HEK293 (cell line): Measurements from ENCODE around the gene DEDD.

Experiments
- CTCF ChIA-PET: fragments of 350-600 bp; formaldehyde crosslinking; extraction: SDS; loops from one replicate; lab custom pipeline; 2021; ENCODE audit warnings: antibody characterized with exemption; lab: Yijun Ruan, JAX
- POLR2A ChIA-PET: fragments of 300-600 bp; formaldehyde crosslinking; extraction: SDS; loops from one replicate; lab custom pipeline; 2020; ENCODE audit warnings: antibody characterized with exemption, inconsistent platforms; lab: Yijun Ruan, JAX
- H3K27ac ChIP-seq: fragments of 200-500 bp; sonication (Bioruptor generic); 2 replicates; pipeline ENCODE4 v1.5.1; 2014; ENCODE audit warnings: low read depth, low read length, control low read depth, inconsistent platforms; ENCODE audit errors: extremely low read depth
- H3K36me3 ChIP-seq, 2 experiments: fragments of 200-500 bp in 1 of 2; sonication (Bioruptor generic) in 1 of 2; 1 replicate in 1 of 2; 2 replicates in 1 of 2; pipeline ENCODE4 v1.5.1; 2014 to 2017; ENCODE audit warnings: inconsistent platforms in 2 of 2, low read length in 2 of 2; ENCODE audit not compliant: control insufficient read depth in 2 of 2, insufficient read depth in 1 of 2
- H3K4me1 ChIP-seq: fragments of 200-500 bp; sonication (Bioruptor generic); 2 replicates; pipeline ENCODE4 v1.5.1; 2014; ENCODE audit warnings: mild to moderate bottlenecking, low read length, inconsistent platforms; ENCODE audit not compliant: control insufficient read depth, insufficient read depth
- H3K4me3 ChIP-seq: 2 replicates; pipeline ENCODE4 v1.5.1; 2011; ENCODE audit warnings: low read depth, mild to moderate bottlenecking, control low read depth, low read length, moderate library complexity
- H3K9me3 ChIP-seq: fragments of 200-500 bp; sonication (Bioruptor generic); 2 replicates; pipeline ENCODE4 v1.5.1; 2014; ENCODE audit warnings: low read depth, low read length, inconsistent platforms; ENCODE audit not compliant: control insufficient read depth, insufficient read depth
- GLI4 ChIP-seq: fragments of 450-650 bp; formaldehyde crosslinking; IDR thresholded peaks from 2 replicates; pipeline ENCODE4 v1.5.1; 2016; ENCODE audit warnings: missing biosample characterization, missing genetic modification characterization
- GLIS2 ChIP-seq: fragments of 450-650 bp; formaldehyde crosslinking; IDR thresholded peaks from 2 replicates; pipeline ENCODE4 v1.5.1; 2016; ENCODE audit warnings: missing biosample characterization, missing genetic modification characterization
- MEIS1 ChIP-seq: sonication (generic); formaldehyde crosslinking; IDR thresholded peaks from 2 replicates; pipeline ENCODE4 v1.8.1; 2022; ENCODE audit warnings: missing genetic modification reagents, mild to moderate bottlenecking, borderline replicate concordance
- PRDM6 ChIP-seq: fragments of 450-650 bp; formaldehyde crosslinking; IDR thresholded peaks from 2 replicates; pipeline ENCODE4 v1.5.1; 2017; ENCODE audit warnings: missing biosample characterization, missing genetic modification characterization
- YY2 ChIP-seq: fragments of 450-650 bp; formaldehyde crosslinking; IDR thresholded peaks from 2 replicates; pipeline ENCODE4 v1.5.1; 2016; ENCODE audit warnings: missing biosample characterization, missing genetic modification characterization
- ZBTB17 ChIP-seq: fragments of 450-650 bp; formaldehyde crosslinking; IDR thresholded peaks from 2 replicates; pipeline ENCODE4 v1.5.1; 2016; ENCODE audit warnings: missing biosample characterization, missing genetic modification characterization
- ZBTB7A ChIP-seq: fragments of 450-650 bp; formaldehyde crosslinking; IDR thresholded peaks from 2 replicates; pipeline ENCODE4 v1.5.1; 2016; ENCODE audit warnings: low read depth, missing biosample characterization, missing genetic modification characterization
- ZNF146 ChIP-seq: fragments of 450-650 bp; formaldehyde crosslinking; IDR thresholded peaks from 2 replicates; pipeline ENCODE4 v1.5.1; 2016; ENCODE audit warnings: missing biosample characterization, missing genetic modification characterization
- ZNF157 ChIP-seq: fragments of 450-650 bp; formaldehyde crosslinking; IDR thresholded peaks from 2 replicates; pipeline ENCODE4 v1.5.1; 2016; ENCODE audit warnings: missing biosample characterization, missing genetic modification characterization
- ZNF175 ChIP-seq: fragments of 450-650 bp; formaldehyde crosslinking; IDR thresholded peaks from 2 replicates; pipeline ENCODE4 v1.5.1; 2016; ENCODE audit warnings: missing biosample characterization, missing genetic modification characterization
- ZNF184 ChIP-seq: fragments of 450-650 bp; IDR thresholded peaks from 2 replicates; pipeline ENCODE4 v1.5.1; 2018; ENCODE audit warnings: missing biosample characterization, mild to moderate bottlenecking, missing genetic modification characterization
- ZNF23 ChIP-seq: fragments of 450-650 bp; formaldehyde crosslinking; IDR thresholded peaks from 2 replicates; pipeline ENCODE4 v1.5.1; 2016; ENCODE audit warnings: missing biosample characterization, missing genetic modification characterization, borderline replicate concordance
- ZNF248 ChIP-seq: fragments of 450-650 bp; formaldehyde crosslinking; IDR thresholded peaks from 2 replicates; pipeline ENCODE4 v1.5.1; 2017; ENCODE audit warnings: missing biosample characterization, missing genetic modification characterization
- ZNF354C ChIP-seq: fragments of 450-650 bp; formaldehyde crosslinking; IDR thresholded peaks from 2 replicates; pipeline ENCODE4 v1.5.1; 2016; ENCODE audit warnings: missing biosample characterization, missing genetic modification characterization, low read depth, borderline replicate concordance
- ZNF473 ChIP-seq: fragments of 450-650 bp; formaldehyde crosslinking; IDR thresholded peaks from 2 replicates; pipeline ENCODE4 v1.5.1; 2017; ENCODE audit warnings: missing biosample characterization, missing genetic modification characterization
- ZNF48 ChIP-seq: fragments of 450-650 bp; formaldehyde crosslinking; IDR thresholded peaks from 2 replicates; pipeline ENCODE4 v1.5.1; 2016; ENCODE audit warnings: missing biosample characterization, missing genetic modification characterization
- ZNF501 ChIP-seq: fragments of 450-650 bp; formaldehyde crosslinking; IDR thresholded peaks from 2 replicates; pipeline ENCODE4 v1.5.1; 2016; ENCODE audit warnings: missing biosample characterization, missing genetic modification characterization
- ZNF510 ChIP-seq: fragments of 450-650 bp; formaldehyde crosslinking; IDR thresholded peaks from 2 replicates; pipeline ENCODE4 v1.5.1; 2018; ENCODE audit warnings: mild to moderate bottlenecking, missing genetic modification characterization, missing biosample characterization; ENCODE audit not compliant: insufficient replicate concordance
- ZNF548 ChIP-seq: fragments of 450-650 bp; formaldehyde crosslinking; IDR thresholded peaks from 2 replicates; pipeline ENCODE4 v1.5.1; 2016; ENCODE audit warnings: missing biosample characterization, missing genetic modification characterization
- ZNF626 ChIP-seq: fragments of 450-650 bp; sonication (Bioruptor Pico); formaldehyde crosslinking; IDR thresholded peaks from 2 replicates; pipeline ENCODE4 v1.5.1; 2018; ENCODE audit warnings: missing biosample characterization, missing genetic modification characterization, inconsistent platforms
- ZNF639 ChIP-seq: fragments of 450-650 bp; formaldehyde crosslinking; IDR thresholded peaks from 2 replicates; pipeline ENCODE4 v1.5.1; 2016; ENCODE audit warnings: missing biosample characterization, missing genetic modification characterization
- ZNF654 ChIP-seq: fragments of 450-650 bp; formaldehyde crosslinking; IDR thresholded peaks from 2 replicates; pipeline ENCODE4 v1.5.1; 2016; ENCODE audit warnings: low read depth, missing biosample characterization, missing genetic modification characterization
- ZNF707 ChIP-seq: fragments of 450-650 bp; formaldehyde crosslinking; IDR thresholded peaks from 2 replicates; pipeline ENCODE4 v1.5.1; 2016; ENCODE audit warnings: missing biosample characterization, missing genetic modification characterization
- ZNF776 ChIP-seq: fragments of 450-650 bp; formaldehyde crosslinking; IDR thresholded peaks from 2 replicates; pipeline ENCODE4 v1.5.0; 2017; ENCODE audit warnings: missing biosample characterization, missing genetic modification characterization, borderline replicate concordance
- ZNF791 ChIP-seq: fragments of 450-650 bp; formaldehyde crosslinking; IDR thresholded peaks from 2 replicates; pipeline ENCODE4 v1.5.1; 2016; ENCODE audit warnings: missing biosample characterization, missing genetic modification characterization
- TF ChIP-seq, protein P1 (sequence below): fragments of 450-650 bp; formaldehyde crosslinking; IDR thresholded peaks from 2 replicates; pipeline ENCODE4 v1.5.1; 2017; ENCODE audit warnings: missing biosample characterization, missing genetic modification characterization
- TF ChIP-seq, protein P2 (sequence below): fragments of 450-650 bp; IDR thresholded peaks from 2 replicates; pipeline ENCODE4 v1.5.1; 2018; ENCODE audit warnings: missing biosample characterization, mild to moderate bottlenecking, missing genetic modification characterization

DEDD gene

DNA sequence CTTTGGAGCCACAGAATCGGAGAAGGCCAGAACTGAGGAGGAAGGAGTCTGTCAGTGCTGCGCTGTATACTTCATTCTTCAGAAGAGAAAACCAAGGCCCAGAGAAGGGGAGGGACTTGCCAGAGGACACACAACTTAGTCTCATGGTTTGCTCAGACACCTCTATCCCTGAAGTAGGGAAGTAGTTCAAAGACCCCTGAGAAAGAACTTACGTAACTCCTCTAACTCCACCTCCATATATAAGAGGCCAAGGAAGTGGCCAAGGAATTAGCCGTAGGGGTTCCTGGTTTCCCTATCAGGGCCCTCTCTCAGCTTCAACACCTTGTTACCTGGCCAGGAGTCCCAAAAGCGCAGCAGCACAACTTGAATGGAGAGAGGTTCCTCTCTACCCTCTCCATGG lies 42.5 kb downstream of the DEDD start:
- POLR2A ChIA-PET: no interaction called here
- no peaks in the 10 kb centered on the region for H3K4me1 ChIP-seq
- CTCF ChIA-PET: interaction anchor here (1.4 kb wide), 1 partner anchor 9 kb away, joined by 4 read pairs; no protein-coding TSS in a partner anchor

DNA sequence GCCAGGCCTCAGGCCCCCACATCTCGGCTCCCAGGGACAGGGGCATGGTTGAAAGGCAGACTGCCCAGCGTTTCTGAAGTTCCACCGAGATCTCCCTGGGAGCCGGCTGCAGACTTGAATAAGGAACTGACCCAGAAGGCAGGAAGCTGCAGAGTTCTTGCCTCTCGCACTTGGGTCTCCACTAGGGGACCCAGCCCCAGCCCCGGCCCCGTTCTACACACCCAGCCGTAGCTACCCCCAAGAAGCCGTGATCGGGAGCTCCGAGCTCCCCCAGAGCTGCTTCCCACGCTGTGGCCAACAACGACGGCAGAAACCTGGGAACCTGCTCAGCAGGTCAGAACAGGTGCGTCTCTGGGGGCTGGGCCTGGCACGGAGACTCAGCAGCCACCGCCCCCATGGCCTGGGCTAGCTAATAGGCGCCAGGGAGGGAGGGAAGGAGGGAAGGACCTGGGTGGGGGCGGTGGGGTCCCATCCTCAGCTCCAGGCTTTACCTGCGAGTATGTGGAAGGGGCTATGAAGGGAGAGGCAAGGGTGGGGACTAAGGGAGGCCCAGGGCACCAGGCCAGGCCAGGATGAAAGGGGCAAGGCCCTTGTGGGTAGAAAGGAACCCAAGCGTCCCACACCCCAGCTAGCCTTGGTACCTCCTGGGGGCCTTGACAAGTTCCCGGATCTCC lies 43.1 kb downstream of the DEDD start, which contains the start of gene NECTIN4:
Gene NECTIN4 (minus strand): TSS at position 308 of the 674 bp plus-strand sequence. CDS start 262 bp downstream, at position 46.
- Histone ChIP-seq H3K27ac (no peak within 1 kb of the TSS), H3K36me3 (no peaks in the 10 kb centered on the region), H3K4me1 (no peaks in the 10 kb centered on the region), H3K4me3 (no peak within 1 kb of the TSS), H3K9me3 (no peaks in the 10 kb centered on the region)
- POLR2A ChIA-PET: no interaction called here
- TF ChIP-seq YY2 (tag by site-specific recombination) (no peak), ZNF354C (tag by site-specific recombination) (no peak), ZNF184 (tag by site-specific recombination) (no peak)
- CTCF ChIA-PET: interaction anchor here (1.4 kb wide), 1 partner anchor 10 kb away, joined by 4 read pairs; no protein-coding TSS in a partner anchor

More for the DNA sequence above, 42.5 kb downstream of the DEDD start:
- Histone ChIP-seq H3K36me3 (no peaks in the 10 kb centered on the region), H3K4me3 (no peak overlapping the region), H3K9me3 (no peaks in the 10 kb centered on the region), H3K27ac (no peak overlapping the region)
- TF ChIP-seq ZNF473 (tag by site-specific recombination): no peak
- no peak for TF ChIP-seq ZNF48 (tag by site-specific recombination)
- no peak for TF ChIP-seq ZNF248 (tag by site-specific recombination)
- TF ChIP-seq ZNF157 (tag by site-specific recombination): no peak
- no peak for TF ChIP-seq ZNF626
- no peak for TF ChIP-seq ZNF791 (tag by site-specific recombination)
- TF ChIP-seq PRDM6 (tag by site-specific recombination): no peak
- no peak for TF ChIP-seq GLIS2 (tag by site-specific recombination)
- no peak for TF ChIP-seq ZNF510 (tag by site-specific recombination)
- TF ChIP-seq ZNF23 (tag by site-specific recombination): no peak
- TF ChIP-seq ZNF175: no peak

- Histone ChIP-seq H3K4me1 (no peaks in the 10 kb centered on the region), H3K4me3 (no peak overlapping the region), H3K36me3 (no peaks in the 10 kb centered on the region), H3K9me3 (no peaks in the 10 kb centered on the region), H3K27ac (no peak overlapping the region)
- POLR2A ChIA-PET: no interaction called here
- CTCF ChIA-PET: interaction anchor here (1.4 kb wide), 1 partner anchor 10 kb away, joined by 4 read pairs; no protein-coding TSS in a partner anchor
- no peak for TF ChIP-seq ZNF707
- TF ChIP-seq ZNF146 (tag by site-specific recombination): no peak
- no peak for TF ChIP-seq ZBTB17 (tag by site-specific recombination)
- no peak for TF ChIP-seq ZNF501
- TF ChIP-seq, protein P1, sequence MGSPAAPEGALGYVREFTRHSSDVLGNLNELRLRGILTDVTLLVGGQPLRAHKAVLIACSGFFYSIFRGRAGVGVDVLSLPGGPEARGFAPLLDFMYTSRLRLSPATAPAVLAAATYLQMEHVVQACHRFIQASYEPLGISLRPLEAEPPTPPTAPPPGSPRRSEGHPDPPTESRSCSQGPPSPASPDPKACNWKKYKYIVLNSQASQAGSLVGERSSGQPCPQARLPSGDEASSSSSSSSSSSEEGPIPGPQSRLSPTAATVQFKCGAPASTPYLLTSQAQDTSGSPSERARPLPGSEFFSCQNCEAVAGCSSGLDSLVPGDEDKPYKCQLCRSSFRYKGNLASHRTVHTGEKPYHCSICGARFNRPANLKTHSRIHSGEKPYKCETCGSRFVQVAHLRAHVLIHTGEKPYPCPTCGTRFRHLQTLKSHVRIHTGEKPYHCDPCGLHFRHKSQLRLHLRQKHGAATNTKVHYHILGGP: no peak
- TF ChIP-seq ZNF654 (tag by site-specific recombination): no peak
- TF ChIP-seq ZNF776: no peak
- TF ChIP-seq, protein P2, sequence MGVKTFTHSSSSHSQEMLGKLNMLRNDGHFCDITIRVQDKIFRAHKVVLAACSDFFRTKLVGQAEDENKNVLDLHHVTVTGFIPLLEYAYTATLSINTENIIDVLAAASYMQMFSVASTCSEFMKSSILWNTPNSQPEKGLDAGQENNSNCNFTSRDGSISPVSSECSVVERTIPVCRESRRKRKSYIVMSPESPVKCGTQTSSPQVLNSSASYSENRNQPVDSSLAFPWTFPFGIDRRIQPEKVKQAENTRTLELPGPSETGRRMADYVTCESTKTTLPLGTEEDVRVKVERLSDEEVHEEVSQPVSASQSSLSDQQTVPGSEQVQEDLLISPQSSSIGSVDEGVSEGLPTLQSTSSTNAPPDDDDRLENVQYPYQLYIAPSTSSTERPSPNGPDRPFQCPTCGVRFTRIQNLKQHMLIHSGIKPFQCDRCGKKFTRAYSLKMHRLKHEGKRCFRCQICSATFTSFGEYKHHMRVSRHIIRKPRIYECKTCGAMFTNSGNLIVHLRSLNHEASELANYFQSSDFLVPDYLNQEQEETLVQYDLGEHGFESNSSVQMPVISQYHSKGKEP (tag by site-specific recombination): no peak
- no peak for TF ChIP-seq ZNF639 (tag by site-specific recombination)
- TF ChIP-seq ZBTB7A: no peak
- no peak for TF ChIP-seq GLI4
- no peak for TF ChIP-seq MEIS1
- TF ChIP-seq ZNF548 (tag by site-specific recombination): no peak
These were observed 43.8 kb downstream of the DEDD start for GRCh38 chr1:161088587-161089110.
